BLaER1 (cell line): ENCODE measurements around the gene CLOCK.

Experiments used
- H3K27ac ChIP-seq: shearing (Covaris generic); formaldehyde crosslinking; 2 replicates; pipeline ENCODE4 v1.8.1; 2022
- H3K27me3 ChIP-seq: shearing (Covaris generic); formaldehyde crosslinking; 2 replicates; pipeline ENCODE4 v1.8.1; 2022
- H3K36me3 ChIP-seq: shearing (Covaris generic); formaldehyde crosslinking; 2 replicates; pipeline ENCODE4 v1.8.1; 2022
- H3K4me1 ChIP-seq: shearing (Covaris generic); formaldehyde crosslinking; 2 replicates; pipeline ENCODE4 v1.8.1; 2022
- H3K4me2 ChIP-seq: shearing (Covaris generic); formaldehyde crosslinking; 2 replicates; pipeline ENCODE4 v1.8.1; 2022
- H3K4me3 ChIP-seq: shearing (Covaris generic); formaldehyde crosslinking; 2 replicates; pipeline ENCODE4 v1.8.1; 2022
- H3K9ac ChIP-seq: shearing (Covaris generic); formaldehyde crosslinking; 2 replicates; pipeline ENCODE4 v1.8.1; 2022
- H3K9me3 ChIP-seq: shearing (Covaris generic); formaldehyde crosslinking; 2 replicates; pipeline ENCODE4 v1.8.1; 2022
- H4K20me1 ChIP-seq: shearing (Covaris generic); formaldehyde crosslinking; 2 replicates; pipeline ENCODE4 v1.8.1; 2022
- Cebpa-rat ChIP-seq: shearing (Covaris generic); IDR thresholded peaks from 2 replicates; pipeline ENCODE4 v1.8.1; 2022

Gene CLOCK

DNA sequence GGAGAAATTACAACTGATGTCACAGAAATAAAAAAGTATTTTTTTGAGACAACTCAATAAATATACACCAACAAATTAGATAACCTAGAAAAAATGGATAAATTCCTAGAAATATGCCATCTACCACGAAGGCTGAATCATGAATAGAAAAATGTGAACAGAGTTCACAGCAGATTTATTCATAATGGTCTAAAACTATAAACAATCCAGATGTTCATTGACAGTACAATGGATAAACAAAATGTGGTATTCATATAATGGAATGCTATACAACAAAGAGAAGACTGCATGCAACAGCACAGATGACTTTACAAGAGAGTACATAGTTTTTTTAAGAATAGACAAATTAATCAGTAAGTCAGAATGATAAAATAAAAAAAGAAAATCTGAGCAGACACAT lies 55.2 kb downstream of the CLOCK start:
- no peak overlapping the region for H3K4me3 ChIP-seq
- H3K9ac ChIP-seq: no peak overlapping the region
- 0 out of 2 replicates have a peak, but pooled peaks cover 4% of the 10 kb centered on the region for H4K20me1 ChIP-seq
- H3K36me3 ChIP-seq: peaks cover 48% of the 10 kb centered on the region
- H3K27ac ChIP-seq: no peak overlapping the region
- no peak overlapping the region for H3K4me2 ChIP-seq
- H3K9me3 ChIP-seq: peaks cover 5% of the 10 kb centered on the region; the same call in 1 of the 2 replicates
- no peaks in the 10 kb centered on the region for H3K4me1 ChIP-seq
- H3K27me3 ChIP-seq: no peaks in the 10 kb centered on the region
- TF ChIP-seq Cebpa-rat: no peak

DNA sequence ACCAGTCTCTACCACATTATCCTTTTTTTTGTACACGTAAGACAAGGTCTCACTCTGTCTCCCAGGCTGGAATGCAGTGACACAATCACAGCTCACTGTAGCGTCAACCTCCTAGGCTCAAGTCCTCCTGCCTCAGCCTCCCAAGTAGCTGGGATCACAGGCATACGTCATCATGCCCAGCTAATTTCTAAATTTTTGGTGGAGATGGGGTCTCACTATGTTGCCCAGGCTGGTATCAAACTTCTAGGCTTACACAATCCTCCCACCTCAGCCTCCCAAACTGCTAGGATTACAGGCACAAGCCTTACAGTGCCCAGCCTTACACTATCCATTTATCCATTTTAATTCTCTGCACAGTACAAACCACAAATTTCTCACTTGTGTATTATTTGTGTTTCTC lies 58.0 kb downstream of the CLOCK start:
- Histone ChIP-seq H3K4me3 (no peak overlapping the region), H3K9me3 (peaks cover 5% of the 10 kb centered on the region; the same call in 1 of the 2 replicates), H3K9ac (no peak overlapping the region), H3K4me2 (no peak overlapping the region), H3K27ac (no peak overlapping the region), H3K4me1 (no peaks in the 10 kb centered on the region), H4K20me1 (0 out of 2 replicates have a peak, but pooled peaks cover 4% of the 10 kb centered on the region), H3K36me3 (peaks cover 36% of the 10 kb centered on the region), H3K27me3 (no peaks in the 10 kb centered on the region)
- TF ChIP-seq Cebpa-rat: no peak

DNA sequence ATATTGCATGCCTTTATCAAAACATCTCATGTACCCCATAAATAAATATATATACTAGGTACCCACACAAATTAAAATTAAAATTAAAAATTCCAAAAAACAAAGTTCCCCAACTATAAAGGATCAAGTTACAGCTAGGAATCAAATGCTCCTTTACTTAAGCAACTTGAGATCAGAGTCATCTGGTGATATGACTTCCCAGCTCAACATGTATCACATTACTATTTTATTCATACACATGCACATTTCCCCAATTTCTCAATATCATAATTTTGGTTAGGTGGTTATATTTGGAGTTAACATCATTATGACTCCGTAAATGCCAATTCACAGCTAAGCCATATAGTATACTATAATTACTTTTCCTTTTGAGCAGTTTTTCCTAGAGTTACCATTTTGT lies 60.9 kb downstream of the CLOCK start:
- TF ChIP-seq Cebpa-rat: no peak
- Histone ChIP-seq H3K36me3 (peaks cover 45% of the 10 kb centered on the region), H4K20me1 (no peaks in the 10 kb centered on the region), H3K27me3 (no peaks in the 10 kb centered on the region), H3K9me3 (peaks cover 5% of the 10 kb centered on the region; the same call in 1 of the 2 replicates), H3K4me1 (no peaks in the 10 kb centered on the region), H3K4me3 (no peak overlapping the region), H3K9ac (no peak overlapping the region), H3K27ac (no peak overlapping the region), H3K4me2 (no peak overlapping the region)

DNA sequence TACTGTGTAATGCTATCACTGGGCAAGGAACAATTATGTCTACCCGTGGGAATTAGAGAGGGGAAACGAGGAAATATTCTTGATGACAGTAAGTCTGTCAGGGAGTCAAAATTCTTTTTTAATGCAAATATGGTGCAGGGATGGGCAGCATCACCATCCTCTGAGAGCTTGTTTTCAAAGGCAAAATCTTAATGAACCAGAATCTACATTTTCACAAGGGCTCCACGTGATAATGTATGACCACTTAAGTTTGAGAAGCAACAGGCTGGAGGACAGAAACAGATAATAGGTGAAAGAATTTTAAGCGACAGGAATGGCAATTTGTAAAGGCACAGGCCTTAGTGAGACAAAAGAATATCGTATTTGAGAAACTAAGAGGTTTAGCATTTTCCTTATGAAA lies 63.4 kb downstream of the CLOCK start:
- no peak for TF ChIP-seq Cebpa-rat

DNA sequence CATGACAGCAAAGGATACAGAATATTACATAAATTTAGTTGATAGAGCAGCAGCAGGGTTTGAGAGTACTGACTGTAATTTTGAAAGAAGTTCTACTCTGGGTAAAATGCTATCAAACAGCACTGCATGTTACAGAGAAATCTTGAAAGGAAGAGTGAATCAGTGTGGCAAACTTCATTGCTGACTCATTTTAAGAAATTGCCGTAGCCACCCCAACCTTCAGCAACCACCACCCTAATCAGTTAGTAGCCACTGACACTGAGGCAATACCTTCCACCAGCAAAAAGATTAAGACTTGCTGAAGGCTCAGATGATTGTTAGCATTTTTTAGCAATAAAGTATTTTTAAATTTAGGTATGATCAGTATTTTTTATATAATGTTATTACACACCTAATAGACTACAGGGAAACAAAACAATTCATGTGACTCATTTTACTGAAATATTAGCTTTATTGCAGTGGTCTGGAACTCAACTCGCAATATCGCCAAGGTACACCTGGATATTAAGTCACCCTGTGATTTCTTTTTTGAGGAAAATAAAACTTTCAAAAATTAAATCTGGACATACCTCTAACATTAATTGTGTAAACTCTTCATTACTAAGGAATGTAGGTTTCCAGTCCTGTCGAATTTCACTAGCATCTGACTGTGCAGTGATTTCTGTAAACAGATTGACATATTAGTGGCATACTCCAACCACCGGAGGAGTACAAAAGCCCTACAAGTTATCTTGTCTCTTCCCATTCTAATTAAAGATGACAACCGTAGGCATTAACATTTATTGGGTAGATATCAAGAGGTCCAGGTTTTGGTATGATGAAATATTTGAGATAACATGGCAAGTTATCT lies 71.1 kb downstream of the CLOCK start:
- Histone ChIP-seq H3K27me3 (no peaks in the 10 kb centered on the region), H3K36me3 (peaks cover 53% of the 10 kb centered on the region), H3K27ac (no peak overlapping the region), H3K4me2 (no peak overlapping the region), H3K9ac (no peak overlapping the region), H3K9me3 (peaks cover 29% of the 10 kb centered on the region), H3K4me1 (no peaks in the 10 kb centered on the region), H4K20me1 (no peaks in the 10 kb centered on the region), H3K4me3 (no peak overlapping the region)
- no peak for TF ChIP-seq Cebpa-rat

More for the DNA sequence above, 63.4 kb downstream of the CLOCK start:
- no peak overlapping the region for H3K4me3 ChIP-seq
- H3K9ac ChIP-seq: no peak overlapping the region
- no peaks in the 10 kb centered on the region for H3K9me3 ChIP-seq
- H3K36me3 ChIP-seq: peaks cover 42% of the 10 kb centered on the region
- H3K27me3 ChIP-seq: no peaks in the 10 kb centered on the region
- no peak overlapping the region for H3K4me2 ChIP-seq
- H3K27ac ChIP-seq: no peak overlapping the region
- H4K20me1 ChIP-seq: no peaks in the 10 kb centered on the region
- no peaks in the 10 kb centered on the region for H3K4me1 ChIP-seq

DNA sequence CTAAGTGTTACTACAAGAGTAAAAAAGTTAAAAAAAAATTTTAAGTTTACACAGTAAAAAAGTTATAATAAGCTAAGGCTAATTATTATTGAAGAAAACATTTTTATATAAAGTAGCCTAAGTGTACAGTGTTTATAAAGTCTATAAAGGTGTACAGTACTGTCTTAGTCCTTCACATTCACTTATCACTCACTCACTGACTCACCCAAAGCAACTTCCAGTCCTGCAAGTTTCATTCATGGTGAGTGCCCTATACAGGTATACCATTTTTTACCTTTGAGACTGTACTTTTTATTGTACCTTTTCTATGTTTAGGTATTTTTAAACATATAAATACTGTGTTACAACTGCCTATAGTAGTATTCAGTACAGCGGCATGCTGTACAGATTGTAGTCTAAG lies 76.7 kb downstream of the CLOCK start:
- Histone ChIP-seq H3K4me3 (no peak overlapping the region), H3K9ac (no peak overlapping the region), H3K27me3 (no peaks in the 10 kb centered on the region), H3K9me3 (peaks cover 26% of the 10 kb centered on the region), H3K27ac (no peak overlapping the region), H3K4me2 (no peak overlapping the region), H4K20me1 (no peaks in the 10 kb centered on the region), H3K4me1 (no peaks in the 10 kb centered on the region), H3K36me3 (peaks cover 61% of the 10 kb centered on the region)
- no peak for TF ChIP-seq Cebpa-rat

DNA sequence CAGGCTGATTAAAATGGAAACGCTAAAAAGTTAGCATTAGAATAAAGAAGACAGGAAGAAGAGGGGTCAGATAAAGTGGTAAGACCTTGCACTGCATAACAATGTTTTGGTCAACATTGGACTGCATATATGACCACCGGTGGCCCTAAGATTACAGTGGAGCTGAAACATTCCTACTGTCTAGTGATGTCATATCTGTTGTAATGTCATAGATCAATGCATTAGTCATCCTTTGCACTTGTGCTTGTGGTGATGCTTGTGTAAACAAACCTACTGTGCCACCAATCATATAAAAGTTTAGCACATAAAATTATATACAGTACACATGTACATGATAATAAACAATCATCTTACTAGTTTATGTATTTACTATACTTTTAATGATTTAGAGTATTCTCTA lies 78.0 kb downstream of the CLOCK start:
- Histone ChIP-seq H3K4me3 (no peak overlapping the region), H3K4me1 (no peaks in the 10 kb centered on the region), H3K36me3 (peaks cover 55% of the 10 kb centered on the region), H3K9me3 (peaks cover 13% of the 10 kb centered on the region), H3K4me2 (no peak overlapping the region), H3K27me3 (no peaks in the 10 kb centered on the region), H4K20me1 (no peaks in the 10 kb centered on the region), H3K9ac (no peak overlapping the region), H3K27ac (no peak overlapping the region)
- no peak for TF ChIP-seq Cebpa-rat

DNA sequence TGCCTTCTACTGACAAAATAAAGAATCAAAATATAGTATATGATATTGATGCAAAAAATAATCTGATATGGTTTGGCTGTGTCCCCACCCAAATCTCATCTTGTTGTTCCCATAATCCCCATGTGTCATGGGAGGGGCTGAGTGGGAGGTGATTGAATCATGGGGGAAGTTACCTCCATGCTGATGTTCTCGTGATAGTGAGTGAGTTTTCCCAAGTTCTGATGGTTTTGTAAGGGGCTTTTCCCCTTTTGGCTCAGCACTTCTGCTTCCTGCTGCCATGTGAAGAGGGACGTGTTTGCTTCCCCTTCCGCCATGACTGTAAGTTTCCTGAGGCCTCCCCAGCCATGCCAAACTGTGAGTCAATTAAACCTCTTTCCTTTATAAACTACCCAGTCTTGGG lies 80.7 kb downstream of the CLOCK start:
- H3K27me3 ChIP-seq: no peaks in the 10 kb centered on the region
- no peak overlapping the region for H3K4me2 ChIP-seq
- H3K36me3 ChIP-seq: peaks cover 52% of the 10 kb centered on the region

DNA sequence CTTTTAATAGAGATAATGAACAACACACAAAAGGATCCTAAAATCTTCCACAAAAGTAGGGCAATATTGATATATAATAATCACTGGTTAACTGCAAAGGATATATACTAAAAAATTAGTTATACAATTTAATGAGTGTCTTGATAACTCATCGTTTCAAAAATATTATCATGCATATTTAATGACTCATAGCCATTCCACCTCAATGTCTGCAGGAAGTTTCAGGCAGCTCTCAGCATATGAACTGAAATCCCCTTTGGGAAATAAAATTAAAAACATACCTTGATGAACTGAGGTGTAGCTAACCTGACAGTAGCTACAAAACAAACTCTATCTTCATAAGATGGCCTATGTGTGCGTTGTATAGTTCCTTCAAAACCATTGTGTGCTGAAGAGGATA lies 88.1 kb downstream of the CLOCK start:
- Histone ChIP-seq H3K9ac (no peak overlapping the region), H3K4me3 (no peak overlapping the region), H3K4me2 (no peak overlapping the region), H3K36me3 (peaks cover 48% of the 10 kb centered on the region), H4K20me1 (no peaks in the 10 kb centered on the region), H3K27me3 (no peaks in the 10 kb centered on the region), H3K4me1 (no peaks in the 10 kb centered on the region), H3K9me3 (no peaks in the 10 kb centered on the region), H3K27ac (no peak overlapping the region)
- no peak for TF ChIP-seq Cebpa-rat

More for the DNA sequence above, 80.7 kb downstream of the CLOCK start:
- Histone ChIP-seq H3K4me3 (no peak overlapping the region), H3K27ac (no peak overlapping the region), H3K4me1 (no peaks in the 10 kb centered on the region), H4K20me1 (no peaks in the 10 kb centered on the region), H3K9me3 (peaks cover 11% of the 10 kb centered on the region), H3K9ac (no peak overlapping the region)
- no peak for TF ChIP-seq Cebpa-rat

DNA sequence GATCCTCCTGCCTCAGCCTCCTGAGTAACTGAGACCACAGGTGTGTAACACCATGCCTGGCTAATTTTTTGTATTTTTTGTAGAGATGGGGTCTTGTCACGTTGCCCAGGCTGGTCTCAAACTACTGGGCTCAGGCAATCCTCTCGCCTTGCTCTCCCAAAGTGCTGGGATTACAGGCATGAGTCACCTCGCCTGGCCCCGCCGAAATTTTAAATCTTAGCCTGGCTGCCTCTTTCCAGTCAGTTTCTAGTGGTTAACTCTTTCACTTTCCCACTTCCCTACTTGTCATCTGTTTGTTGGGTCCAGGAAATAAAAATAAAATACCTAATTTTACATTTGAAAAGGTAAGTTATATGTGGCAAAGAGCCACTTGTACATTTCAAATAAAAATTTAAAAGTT lies 88.5 kb downstream of the CLOCK start:
- Histone ChIP-seq H3K4me1 (no peaks in the 10 kb centered on the region), H3K4me3 (no peak overlapping the region)

More for the DNA sequence above, 88.5 kb downstream of the CLOCK start:
- Histone ChIP-seq H4K20me1 (no peaks in the 10 kb centered on the region), H3K9ac (no peak overlapping the region), H3K4me2 (no peak overlapping the region), H3K27me3 (no peaks in the 10 kb centered on the region), H3K36me3 (peaks cover 48% of the 10 kb centered on the region), H3K27ac (no peak overlapping the region), H3K9me3 (no peaks in the 10 kb centered on the region)
- no peak for TF ChIP-seq Cebpa-rat
